GM19372 (cell line): Measurements from ENCODE around the gene PEPD.

Experiments used
- ATAC-seq: cut with Tn5 transposase; IDR thresholded peaks from one replicate; pipeline ENCODE4 v1.9.1; 2021; ENCODE audit warnings: mild to moderate bottlenecking, low read depth, moderate library complexity; ENCODE audit not compliant: unreplicated experiment

PEPD gene

GRCh38 chr19:33429891-33430673, 91.5 kb downstream of the PEPD start:
- no peak for ATAC-seq

- ATAC-seq = no peak
These were observed 92.9 kb downstream of the PEPD start for GRCh38 chr19:33428627-33429125.

- ATAC-seq = no peak
These were observed 93.6 kb downstream of the PEPD start for GRCh38 chr19:33427801-33428626.

GRCh38 chr19:33426621-33427361, 94.8 kb downstream of the PEPD start:
- ATAC-seq = no peak

GRCh38 chr19:33424181-33424580, 97.4 kb downstream of the PEPD start:
- no peak for ATAC-seq

GRCh38 chr19:33422369-33423180, 99.0 kb downstream of the PEPD start:
- no peak for ATAC-seq

- ATAC-seq = no peak
These were observed 100.2 kb downstream of the PEPD start for GRCh38 chr19:33421368-33421767.

GRCh38 chr19:33420821-33421220, 100.8 kb downstream of the PEPD start:
- ATAC-seq = no peak

GRCh38 chr19:33419788-33420130, 101.8 kb downstream of the PEPD start:
- ATAC-seq = no peak

- no peak for ATAC-seq
These were observed 102.5 kb downstream of the PEPD start for GRCh38 chr19:33418871-33419787.

GRCh38 chr19:33418461-33418860, 103.1 kb downstream of the PEPD start:
- no peak for ATAC-seq

- ATAC-seq = no peak
These were observed 103.8 kb downstream of the PEPD start for GRCh38 chr19:33417751-33418150.

GRCh38 chr19:33416307-33417215, 105.0 kb downstream of the PEPD start:
- ATAC-seq = no peak

GRCh38 chr19:33414667-33415605, 106.7 kb downstream of the PEPD start:
- no peak for ATAC-seq

- ATAC-seq = no peak
These were observed 107.5 kb downstream of the PEPD start for GRCh38 chr19:33413868-33414666.

GRCh38 chr19:33413426-33413725, 108.2 kb downstream of the PEPD start:
- no peak for ATAC-seq
